Fibroblast of skin of left quadriceps (primary cell): ENCODE data around the gene RPS14.
"Not testable (repeated sequence)": the region's sequence is repeated elsewhere in the genome, so short reads cannot be mapped to it uniquely, and the experiment has no call there.

Source experiments
- DNase-seq, 2 experiments: peaks; one replicate each; pipeline ENCODE4 v3.0.0-alpha.2; 2013; ENCODE audit warnings: low read depth in 2 of 2

RPS14 gene

DNA sequence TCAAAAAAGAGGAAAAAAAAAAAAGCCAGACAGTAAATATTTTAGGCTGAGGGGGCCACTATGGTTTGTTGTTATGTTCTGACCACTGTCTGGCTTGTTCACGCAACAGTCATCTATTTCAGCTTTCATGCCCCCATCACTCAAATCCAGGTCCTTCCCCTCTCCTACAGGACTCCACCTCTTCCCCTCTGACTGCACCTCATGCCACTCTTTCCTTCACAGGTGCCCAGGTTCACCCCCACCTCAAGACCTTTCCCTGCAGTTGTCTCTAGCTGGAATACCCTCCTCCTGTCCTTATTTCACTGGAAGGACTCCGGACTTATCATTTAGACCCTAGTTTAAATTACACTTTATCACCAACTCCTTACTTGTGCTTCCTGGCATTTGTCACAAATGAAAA is 3.5 kb downstream of the RPS14 start:
- DNase-seq: no peak

DNA sequence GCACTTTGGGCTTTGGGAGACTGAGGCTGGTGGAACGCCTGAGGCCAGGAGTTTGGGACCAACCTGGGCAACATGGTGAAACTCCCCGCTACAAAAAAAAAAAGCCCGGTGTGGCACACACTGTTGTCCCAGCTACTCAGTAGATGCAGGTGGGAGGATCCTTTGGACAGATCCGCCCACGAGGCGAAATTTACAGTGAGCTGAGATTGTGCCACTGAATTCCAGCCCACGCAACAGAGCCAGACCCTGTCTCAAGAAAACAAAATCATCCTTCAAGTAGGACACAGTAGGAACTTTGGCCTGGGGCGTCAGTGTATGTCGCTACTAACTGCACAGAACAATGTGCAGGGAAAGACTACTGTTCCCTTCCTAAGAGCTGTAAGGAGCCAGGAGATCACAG is 4.8 kb downstream of the RPS14 start:
- DNase-seq: no peak

- no peak for DNase-seq
Observed at GRCh38 chr5:150443242-150444075, 6.1 kb downstream of the RPS14 start.

GRCh38 chr5:150442699-150443080 is 6.8 kb downstream of the RPS14 start:
- no peak for DNase-seq

- no peak for DNase-seq
Observed at GRCh38 chr5:150441813-150442698, 7.5 kb downstream of the RPS14 start.

DNA sequence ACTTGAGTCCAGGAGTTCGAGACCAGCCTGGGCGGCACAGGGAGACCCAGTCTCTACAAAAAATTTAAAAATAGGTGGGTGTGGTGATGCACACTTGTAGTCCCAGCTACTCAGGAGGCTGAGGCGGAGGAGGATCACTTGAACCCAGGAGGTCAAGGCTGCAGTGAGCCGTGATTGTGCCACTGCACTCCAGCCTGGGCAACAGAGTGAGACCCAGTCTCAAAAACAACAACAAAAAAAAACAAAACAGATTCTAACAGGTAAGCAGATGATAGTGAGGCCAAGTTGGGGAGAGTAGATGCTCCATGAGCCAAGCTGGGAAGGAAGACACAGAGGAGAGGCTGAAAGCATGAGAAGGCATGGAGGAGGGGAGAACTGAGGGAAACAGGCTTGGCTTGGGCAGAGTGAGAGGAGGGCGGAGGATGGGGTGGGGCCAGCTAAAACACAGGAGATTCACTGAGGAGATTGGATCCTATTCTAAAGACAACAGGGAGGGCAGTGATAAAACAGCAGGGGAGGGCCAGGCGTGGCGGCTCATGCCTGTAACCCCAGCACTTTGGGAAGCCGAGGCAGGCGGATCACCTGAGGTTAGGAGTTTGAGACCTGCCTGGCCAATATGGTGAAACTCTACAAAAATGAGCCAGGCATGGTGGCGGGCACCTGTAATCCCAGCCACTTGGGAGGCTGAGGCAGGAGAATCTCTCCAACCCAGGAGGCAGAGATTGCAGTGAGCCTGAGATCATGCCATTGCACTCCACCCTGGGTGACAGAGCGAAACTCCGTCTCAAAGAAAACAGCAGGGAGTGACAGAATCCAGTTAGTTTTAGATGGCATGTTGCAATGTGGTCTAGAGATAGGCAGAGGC is 8.4 kb downstream of the RPS14 start:
- no peak for DNase-seq

DNA sequence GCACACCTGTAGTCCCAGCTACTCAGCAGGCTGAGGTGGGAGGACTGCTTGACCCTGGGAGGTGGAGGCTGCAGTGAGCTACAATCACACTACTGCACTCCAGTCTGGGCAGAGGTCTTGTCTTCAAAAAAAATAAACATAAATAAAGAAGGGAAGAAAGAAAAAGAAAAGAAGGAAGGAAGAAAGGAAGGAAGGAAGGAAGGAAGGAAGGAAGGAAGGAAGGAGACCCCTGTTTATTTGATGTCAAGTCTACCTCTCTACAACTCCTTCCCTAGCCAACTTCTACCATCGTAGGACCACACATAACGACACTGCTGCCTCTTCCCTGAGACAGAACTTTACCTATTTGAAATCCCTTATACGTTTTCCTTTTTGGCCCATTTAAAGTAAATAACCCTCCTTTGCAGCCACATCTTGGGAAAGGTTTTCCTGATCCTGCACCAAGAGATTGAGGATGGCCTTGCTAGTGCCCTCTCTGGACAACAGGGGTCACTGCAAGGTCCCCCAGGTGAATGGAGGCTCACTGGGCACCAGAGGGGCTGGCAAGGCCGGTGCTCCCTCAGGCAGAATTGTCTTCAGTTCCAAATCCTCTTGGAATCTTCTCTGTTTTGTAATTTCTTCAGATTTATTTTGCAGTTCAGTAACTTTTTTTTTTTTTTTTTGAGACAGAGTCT is 10.5 kb downstream of the RPS14 start:
- no peak for DNase-seq

DNA sequence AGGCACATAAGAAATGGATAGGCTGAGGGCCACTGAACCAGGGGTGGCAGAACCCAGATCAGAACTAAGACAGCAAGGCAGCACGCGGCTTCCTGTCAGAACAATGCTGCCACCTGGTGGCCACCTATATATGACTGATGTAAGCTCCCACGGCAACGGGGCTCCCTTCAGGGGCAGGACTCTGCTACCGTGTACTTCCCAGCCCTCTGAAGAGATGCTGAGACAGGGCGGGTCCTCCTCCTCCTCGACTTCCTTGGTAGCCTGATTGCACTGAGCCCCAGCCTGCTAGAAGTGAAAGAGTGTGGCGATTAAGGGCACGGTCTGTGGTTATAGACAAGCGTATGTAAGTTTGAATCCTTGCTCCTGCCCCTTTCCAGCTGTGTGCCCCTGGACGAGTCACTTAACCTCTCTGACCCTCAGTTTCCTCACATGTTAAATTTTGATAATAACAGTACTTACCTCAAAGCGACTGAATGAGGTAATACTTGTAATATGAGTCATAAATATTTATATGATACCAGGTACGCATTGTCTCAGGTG is 13.3 kb downstream of the RPS14 start:
- peak; percentile 56 for DNase-seq

DNA sequence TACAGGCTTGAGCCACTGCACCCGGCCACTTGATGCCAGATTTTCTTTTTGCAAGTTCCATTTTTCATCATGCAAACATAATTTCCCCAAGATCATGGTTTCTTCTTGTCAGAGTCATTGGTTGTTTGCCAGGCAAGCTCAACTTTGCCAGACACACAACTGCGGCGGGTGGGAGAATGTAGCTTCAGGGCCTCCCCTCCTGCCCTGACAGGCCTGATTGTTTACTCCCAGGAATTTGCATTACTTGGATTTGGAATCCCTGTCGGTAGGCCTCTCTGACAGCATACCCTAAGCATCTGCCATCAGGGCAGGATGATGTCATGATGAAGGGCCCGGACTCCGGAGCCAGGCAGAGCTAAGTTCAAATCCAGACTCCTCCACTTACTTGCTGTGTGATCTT is 15.1 kb downstream of the RPS14 start:
- peak; percentile 66 to 71 for DNase-seq

DNA sequence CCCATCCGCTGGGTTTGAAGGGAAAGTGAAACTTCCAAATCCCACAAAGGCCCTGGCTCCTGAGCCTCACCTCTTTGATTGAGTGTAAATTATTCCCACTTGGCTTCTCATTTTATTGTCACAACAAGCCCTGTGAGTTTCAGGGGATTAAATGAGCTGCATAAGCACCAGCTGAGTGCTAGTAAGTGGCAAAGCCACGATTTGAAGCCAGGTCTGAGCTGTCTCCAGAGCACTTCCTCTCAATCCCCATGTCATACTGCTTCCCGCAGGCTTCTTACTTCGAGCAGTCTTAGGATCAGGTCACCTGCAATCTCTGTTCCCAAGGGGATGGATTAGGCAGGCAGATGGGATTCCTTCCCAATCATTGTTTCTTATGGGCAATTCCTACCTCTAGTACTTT is 18.0 kb downstream of the RPS14 start:
- DNase-seq: no peak

DNA sequence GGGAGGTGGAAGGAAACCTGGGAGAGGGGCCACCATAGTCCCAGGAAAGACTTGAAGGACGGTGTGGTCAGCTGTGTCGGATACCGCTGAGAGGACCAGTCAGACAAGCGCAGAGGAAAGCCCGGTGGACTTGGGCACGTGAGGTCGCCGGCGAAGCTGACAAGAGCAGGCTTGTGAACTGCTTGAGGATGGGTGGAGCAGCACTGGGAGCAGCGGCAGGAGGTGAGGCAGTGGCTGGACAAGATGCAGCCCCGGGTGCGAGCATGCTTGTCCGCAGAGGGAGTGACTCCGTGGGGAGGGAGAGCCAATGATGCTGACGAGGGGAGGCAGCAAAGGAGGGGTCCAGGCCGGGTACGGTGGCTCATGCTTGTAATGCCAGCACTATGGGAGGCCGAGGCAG is 18.5 kb downstream of the RPS14 start:
- DNase-seq: no peak

GRCh38 chr5:150429410-150429873 is 20.1 kb downstream of the RPS14 start:
- DNase-seq: no peak

DNA sequence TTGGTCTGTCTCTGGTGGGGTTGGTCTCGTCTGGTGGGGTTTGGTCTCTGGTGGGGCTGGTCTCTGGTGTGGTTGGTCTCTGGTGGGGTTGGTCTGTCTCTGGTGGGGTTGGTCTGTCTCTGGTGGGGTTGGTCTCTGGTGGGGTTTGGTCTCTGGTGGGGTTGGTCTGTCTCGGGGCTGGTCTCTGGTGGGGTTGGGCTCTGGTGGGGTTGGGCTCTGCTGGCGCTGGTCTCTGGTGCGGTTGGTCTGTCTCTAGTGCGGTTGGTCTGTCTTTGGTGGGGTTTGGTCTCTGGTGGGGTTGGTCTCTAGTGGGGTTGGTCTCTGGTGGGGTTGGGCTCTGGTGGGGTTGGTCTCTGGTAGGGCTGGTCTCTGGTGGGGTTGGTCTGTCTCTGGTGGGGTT is 20.6 kb downstream of the RPS14 start:
- no peak for DNase-seq

- DNase-seq: no peak
Observed at GRCh38 chr5:150428106-150428876, 21.2 kb downstream of the RPS14 start.

DNA sequence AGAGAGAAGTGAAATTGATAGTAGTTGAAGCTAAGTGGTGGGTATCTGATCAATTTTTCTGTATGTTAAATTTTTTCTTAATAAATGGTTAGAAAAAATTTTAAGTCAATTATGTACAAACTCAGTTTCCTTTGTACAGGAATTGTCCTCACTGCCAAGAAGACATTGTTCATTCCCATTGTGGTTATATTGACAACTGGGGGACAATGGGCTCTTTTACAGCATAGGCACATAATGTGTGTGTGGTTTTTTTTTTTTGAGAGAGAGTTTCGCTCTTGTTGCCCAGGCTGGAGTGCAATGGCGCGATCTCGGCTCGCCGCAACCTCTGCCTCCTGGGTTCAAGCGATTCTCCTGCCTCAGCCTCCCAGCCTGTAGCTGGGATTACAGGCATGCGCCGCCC is 23.4 kb downstream of the RPS14 start:
- not testable (repeated sequence) for DNase-seq

- DNase-seq: no peak
Observed at GRCh38 chr5:150422758-150423157, 26.8 kb downstream of the RPS14 start.

DNA sequence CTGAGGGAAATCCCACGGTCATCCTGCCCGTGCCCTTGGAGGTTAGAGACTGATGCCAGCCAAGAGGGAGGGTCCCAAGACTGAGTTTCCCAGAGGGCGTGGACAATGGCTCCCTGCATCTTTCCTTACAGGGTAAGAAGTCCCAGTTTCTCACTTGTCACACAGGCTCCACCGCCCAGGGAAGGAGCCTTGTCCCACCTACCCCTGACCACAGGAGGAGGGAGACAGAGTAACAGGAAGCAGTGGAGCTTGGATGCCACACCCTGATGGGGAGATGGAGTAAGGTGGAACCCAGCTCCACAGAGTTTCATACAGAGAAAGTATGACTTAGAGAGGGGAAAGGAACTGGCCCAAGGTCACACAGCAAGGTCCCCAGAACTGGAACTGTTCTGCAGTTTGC is 27.5 kb downstream of the RPS14 start:
- no peak for DNase-seq

GRCh38 chr5:150419630-150420270 is 29.8 kb downstream of the RPS14 start:
- no peak for DNase-seq

DNA sequence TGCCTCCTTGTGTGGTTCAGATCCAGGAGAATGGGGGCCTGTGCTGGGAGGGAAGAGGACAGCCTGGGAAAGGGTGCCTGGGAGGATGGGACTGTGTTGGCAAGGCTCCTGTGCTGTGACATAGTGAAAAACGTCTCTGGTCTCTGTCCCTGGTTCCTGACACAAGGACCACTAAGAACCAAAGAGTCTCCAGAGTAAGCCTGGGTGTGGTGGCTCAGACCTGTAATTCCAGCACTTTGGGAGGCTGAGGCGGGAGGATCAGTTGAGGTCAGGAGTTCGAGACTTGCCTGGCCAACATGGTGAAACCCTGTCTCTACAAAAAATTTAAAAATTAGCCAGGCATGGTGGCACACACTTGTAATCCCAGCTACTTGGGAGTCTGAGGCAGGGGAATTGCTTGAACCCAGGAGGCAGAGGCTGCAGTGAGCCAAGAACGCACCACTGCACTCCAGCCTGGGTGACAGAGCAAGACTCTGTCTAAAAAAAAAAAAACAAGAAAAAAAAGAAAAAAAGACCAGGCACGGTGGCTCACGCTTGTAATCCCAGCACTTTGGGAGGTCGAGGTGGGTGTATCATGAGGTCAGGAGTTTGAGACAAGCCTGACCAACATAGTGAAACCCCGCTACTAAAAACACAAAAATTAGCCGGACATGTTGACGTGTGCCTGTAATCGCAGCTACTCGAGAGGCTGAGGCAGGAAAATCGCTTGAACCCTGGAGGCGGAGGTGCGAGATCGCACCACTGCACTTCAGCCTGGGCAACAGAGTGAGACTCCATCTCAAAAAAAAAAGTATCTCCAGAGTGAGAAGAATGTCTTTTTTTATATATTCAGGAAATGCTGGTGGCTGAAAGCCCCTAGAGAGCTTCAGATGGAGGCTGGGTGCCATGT is 35.4 kb downstream of the RPS14 start:
- not testable (repeated sequence) for DNase-seq
